ENCODE measurements around the gene FBXW8.

The FBXW8 gene

DNA sequence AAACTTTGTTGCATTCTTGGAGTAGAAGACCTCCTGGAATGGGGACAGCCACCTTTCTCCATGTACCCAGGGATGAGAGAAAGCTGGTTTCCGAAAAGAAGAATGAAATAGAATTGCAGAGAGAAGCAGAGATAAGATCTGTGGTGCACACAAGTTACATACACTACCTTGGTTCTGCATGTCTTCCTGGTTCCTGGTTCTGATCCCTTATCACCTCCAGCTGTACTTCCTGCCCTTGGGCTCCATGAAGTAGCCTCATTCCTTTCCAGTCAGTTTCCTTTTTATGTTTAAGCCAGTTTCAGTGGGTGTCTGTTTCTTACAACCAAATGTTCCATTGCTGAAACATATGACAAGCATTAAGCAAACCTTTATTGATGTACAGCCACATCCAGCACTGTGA is 69.3 kb downstream of the FBXW8 start:
- FAIRE-seq: no peak
- no peak for DNase-seq (ENCODE audit: extremely low spot score, insufficient read length, low read depth)

DNA sequence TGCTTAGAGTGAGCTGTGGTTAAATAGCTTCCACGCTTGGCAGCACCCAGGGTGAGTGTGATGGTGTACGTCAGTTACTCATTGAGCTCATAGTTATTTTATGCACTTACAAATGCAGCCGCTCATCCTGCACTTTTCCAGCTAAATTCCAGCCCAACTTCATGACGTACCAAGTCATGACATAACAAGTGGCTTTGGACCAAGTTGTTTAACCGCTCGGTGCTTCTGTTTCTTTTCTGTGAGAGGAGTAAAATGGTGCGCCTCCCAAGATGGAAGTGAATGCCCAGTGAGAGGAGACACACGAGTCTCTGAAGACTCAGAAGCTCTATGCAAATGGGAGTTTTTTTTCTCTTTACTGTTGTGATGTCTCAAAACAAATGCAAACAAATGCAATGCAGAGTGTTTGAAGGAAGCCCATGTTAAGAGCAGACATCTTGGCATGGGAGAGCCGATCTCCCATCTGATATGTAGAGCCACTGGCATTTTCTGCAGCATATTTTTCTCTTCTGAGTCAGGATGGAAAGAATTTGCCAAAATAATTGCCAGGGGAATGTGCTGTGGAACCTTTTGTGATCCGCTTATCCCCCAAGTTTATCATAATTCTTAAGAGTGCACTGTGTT is 72.2 kb downstream of the FBXW8 start:
- FAIRE-seq: no peak

DNA sequence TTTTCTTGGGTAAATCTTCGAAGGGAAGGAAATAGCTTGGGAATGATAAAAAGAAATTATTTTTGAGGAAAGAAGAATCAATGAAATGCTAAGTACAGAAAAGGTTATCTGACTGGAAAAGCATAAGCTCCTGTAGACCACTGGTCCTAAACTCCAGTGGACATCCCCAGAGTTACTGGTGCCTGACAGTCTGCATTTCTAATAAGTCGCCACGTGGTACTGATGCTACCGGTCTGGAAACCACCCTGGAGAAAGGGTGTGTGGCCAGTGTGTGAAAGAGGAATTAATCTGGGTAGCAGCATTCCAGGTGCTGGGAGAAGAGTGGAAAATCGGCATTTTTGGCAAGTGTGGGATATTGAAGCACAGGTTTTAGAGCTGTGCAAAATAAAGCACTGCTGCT is 73.3 kb downstream of the FBXW8 start:
- FAIRE-seq (no peak), DNase-seq (ENCODE audit: extremely low spot score, insufficient read length, low read depth) (no peak)

More for the DNA sequence above, 72.2 kb downstream of the FBXW8 start:
- DNase-seq (ENCODE audit: extremely low spot score, insufficient read length, low read depth): no peak

DNA sequence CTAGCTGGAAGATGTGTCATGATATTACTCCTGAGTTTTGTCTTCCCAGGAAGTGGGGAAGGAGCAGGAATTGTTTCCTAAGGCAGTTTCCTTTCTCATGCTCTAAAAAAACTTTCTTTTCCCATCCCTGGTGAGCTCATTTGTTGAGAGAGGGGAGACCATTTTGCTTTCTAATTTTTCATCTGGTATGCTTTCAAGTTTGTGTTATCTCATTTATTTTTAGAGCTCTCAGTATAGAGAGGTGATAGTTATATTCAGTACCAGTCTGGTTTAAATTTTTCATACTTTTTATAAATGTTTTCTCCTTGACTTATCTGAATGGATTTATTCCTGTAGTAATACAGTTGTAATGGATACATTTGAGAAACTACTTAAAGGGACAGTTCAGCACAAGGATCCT is 79.6 kb downstream of the FBXW8 start:
- DNase-seq (ENCODE audit: extremely low spot score, insufficient read length, low read depth) (no peak), FAIRE-seq (no peak)

DNA sequence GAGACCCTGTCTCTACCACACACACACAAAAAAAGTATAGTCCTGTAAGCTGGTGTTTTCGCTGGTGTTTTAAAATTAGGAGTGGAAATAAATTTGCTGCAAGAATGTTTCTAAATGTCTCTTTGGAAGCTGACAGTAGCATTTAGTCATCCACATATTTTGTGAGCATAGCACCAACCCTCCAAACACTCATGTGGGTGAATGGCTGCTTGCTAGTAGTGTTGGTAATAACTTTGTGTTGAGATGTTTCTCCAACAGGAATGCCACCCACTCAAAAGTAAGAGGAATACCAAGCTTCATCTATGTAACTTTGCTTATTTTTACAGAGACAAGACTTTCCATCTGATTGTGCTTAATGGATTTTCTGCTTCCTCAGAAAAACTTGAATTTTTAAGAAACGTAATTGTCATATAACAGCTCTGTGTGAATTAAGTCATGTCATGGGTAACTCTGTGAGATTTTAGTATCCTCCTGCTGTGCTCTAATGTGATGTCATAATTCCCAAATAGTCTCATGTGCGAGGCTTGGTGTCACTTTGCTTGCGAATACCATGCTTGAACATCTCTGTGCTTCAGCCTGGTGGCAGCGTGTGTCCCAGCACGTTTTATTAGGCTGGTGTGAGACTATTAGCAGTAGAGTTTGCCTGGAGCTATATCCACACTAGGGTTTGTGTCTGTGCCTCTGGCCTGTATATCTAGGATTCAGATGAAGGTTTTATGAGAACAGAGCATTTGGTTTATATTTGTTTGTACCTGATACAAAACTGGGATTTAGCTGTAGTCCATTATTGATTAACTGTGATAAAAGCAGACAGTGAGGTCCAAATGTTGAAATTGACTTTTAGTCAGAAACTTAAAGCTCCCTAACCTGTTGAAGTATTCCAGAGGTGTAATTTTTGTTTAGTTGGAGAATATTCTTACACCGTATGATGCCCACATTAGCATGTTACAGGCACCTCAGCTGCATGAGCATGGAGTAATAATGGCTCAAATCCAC is 80.5 kb downstream of the FBXW8 start:
- DNase-seq (ENCODE audit: extremely low spot score, insufficient read length, low read depth) (no peak), FAIRE-seq (no peak)

DNA sequence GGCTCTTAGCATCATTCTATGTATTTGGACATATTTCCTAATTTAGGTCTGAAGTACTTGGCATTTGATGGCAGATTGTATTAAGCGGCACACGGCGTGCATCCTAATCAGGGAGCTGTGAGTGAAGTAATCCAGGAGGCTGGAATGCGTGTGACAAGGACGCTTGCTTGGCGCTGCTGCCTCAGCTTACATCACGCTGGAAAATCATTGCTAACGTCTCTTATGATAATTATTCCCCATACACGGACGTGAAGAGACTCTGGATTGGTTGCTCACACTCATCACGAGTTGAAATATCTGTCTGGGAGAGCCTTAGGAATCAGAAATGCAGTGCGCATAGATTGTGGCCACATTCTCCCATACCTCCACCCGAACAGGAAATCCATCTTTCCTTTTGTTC is 85.3 kb downstream of the FBXW8 start:
- no peak for FAIRE-seq
- DNase-seq (ENCODE audit: extremely low spot score, insufficient read length, low read depth): no peak

DNA sequence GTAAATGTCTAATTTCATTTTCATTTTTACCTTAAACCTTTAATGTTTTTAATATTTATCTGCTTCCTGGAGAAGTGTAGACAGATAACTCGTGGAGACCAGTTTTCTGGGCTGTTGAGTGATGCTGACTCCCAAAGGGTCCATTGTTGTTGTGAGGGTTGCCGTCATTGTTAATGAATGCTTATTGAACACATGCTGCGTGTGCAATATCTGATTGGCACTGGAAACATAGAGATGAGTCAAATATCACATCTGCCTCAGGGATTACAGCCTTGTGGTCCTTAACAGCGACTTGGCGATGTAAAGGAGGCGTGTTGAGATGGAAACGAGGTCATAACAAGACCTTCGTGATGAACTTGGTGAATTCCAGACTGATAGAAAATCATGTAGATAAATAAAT is 85.9 kb downstream of the FBXW8 start:
- DNase-seq (ENCODE audit: extremely low spot score, insufficient read length, low read depth): no peak
- no peak for FAIRE-seq

DNA sequence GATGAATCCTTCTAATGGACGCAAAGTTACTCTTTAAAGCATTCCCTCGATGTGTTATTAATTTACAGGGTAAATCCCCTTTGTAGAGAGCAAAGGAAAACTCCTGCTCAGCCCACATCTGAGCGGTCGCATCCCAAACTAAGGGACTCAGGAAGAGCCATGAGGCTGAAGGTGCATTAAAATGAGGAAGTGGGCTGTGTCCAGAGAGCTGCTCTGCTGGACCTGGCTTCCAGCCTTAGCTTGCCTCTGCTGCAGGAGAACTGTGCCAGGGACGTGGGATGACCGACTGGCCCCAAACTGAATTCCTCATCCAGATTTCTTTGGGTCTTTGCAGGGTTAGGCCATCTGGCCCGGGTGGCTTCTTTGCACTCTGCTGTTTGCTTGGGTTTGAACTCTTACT is 88.3 kb downstream of the FBXW8 start:
- no peak for FAIRE-seq
- no peak for DNase-seq (ENCODE audit: extremely low spot score, insufficient read length, low read depth)

DNA sequence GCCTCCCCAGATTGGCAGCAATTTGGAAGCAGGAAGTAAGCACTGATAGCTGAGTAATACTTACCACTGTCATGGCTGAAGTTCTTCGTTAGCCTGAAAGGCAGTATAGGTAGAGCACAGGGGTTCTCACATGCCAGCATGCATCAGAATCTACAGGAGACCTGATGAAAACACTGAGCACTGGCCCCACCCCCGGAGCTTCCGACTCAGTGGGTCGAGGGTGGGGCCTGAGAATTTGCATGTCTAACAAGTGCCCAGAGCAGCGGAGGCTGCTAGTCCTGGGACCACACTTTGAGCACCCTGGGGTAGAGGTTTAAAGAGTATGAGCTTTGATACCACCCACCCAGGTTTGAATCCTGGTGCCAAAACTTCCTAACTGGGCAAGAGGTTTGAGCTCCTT is 89.6 kb downstream of the FBXW8 start:
- FAIRE-seq: no peak
- DNase-seq (ENCODE audit: extremely low spot score, insufficient read length, low read depth): no peak

DNA sequence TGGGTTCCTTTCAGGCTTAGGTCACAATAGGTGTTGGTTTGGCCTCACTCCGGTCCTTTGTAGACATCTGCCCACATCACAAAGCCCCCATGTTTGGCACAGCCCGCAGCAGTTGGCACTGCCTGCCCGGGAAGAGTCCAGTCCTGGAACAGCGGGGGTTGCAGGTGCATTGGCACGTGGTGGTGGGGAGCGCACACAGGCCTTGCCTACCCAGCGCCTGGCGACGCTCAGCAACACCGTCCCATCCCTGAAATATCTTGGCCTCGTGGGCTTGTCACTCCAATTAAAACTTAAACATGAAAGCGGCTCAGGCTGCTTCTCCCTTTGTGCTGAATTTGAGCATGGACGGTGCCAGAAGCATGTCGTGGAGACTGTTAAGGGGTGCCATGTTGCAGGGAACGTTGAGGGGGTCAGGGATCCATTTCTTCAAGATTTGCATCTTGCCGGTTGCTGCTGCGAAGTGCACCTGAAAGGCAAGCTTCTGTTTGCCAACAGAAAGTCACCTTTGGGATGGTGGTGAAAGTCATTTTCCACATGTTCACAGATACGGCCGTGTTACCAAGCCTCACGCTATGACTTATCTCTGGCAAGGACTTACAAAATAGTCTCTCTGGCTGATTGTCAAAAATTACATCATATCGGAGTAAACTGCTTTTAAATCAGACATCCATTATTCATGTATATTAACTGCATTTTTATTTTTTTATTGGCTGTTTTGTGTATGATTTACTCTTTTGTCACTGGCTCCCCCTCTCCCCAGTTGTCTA is 91.5 kb downstream of the FBXW8 start:
- FAIRE-seq (no peak), DNase-seq (ENCODE audit: extremely low spot score, insufficient read length, low read depth) (no peak)

DNA sequence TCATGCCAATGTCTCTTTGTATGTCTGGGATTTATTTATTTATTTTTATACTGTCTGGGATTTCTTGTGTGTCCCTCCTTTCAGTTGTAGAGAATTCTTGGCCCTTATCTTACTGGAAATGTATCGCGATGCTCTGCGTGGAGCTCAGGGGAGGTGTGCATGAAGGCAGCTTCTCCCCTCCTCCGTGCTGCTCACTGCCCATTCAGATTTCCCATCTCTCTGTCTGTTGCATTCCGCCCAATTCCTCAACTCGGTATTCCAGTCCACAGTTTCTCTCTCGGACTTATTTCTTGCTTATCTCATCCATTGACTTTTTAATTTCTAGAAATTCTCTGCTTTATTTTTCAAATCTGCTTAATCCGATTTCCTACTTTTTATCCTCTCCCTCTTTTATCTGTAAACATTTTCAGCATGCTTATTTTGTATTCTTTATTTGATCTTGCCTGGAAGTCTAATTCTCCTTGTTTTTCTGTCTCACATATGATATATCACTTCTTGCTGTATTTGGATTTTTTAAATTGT is 93.2 kb downstream of the FBXW8 start:
- DNase-seq (ENCODE audit: extremely low spot score, insufficient read length, low read depth) (no peak), FAIRE-seq (no peak)

DNA sequence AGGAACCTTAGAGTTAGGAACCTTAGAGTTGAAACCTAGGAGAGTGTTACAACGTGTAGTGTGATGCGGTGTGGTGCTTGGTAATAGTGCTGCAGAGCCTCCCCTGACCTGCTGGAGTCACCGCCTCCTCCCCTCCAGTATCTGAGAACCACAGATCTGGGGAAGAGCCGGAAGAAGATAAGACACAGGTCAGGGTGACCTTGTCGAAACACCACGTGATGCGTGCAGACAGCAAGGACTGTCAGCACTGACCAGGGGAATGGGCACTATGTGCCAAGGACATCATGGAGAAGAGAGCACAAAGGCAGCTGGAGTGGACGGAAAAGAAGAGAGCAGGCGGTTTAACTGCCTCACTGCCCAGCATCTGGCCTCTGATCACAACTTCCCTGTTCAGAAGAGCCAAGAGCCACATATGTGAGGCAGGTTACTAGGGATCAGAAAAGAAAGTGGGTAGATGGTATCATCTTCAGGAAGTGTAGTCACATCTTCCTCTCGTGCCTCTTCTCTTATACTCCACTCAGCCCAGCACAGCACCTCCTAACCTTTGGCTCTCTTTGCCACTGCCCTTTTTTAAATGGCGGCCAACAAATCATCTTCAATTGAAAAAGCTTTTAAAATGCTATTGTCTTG is 94.8 kb downstream of the FBXW8 start:
- DNase-seq (ENCODE audit: extremely low spot score, insufficient read length, low read depth) (no peak), FAIRE-seq (no peak)

DNA sequence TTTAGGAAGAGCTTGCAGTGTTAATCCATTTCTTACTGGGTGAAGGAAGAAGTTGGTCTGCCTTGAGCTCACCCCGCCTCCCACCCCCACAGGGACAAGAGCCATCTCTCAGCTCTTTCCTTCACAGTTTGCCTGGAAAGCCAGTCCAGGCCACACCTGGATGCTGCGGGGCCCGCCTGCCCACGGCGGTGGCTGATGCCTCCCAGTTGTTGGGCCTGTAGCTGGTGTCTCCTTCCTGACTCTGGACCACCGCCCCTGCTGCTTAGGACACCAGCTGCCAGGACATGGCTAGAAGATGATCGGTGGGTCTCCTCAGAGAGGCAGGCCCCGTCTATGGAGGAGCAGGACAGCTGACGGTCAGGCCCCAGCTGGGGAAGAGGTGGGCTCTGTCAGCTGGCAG is 95.6 kb downstream of the FBXW8 start:
- DNase-seq (ENCODE audit: extremely low spot score, insufficient read length, low read depth): no peak
- no peak for FAIRE-seq

DNA sequence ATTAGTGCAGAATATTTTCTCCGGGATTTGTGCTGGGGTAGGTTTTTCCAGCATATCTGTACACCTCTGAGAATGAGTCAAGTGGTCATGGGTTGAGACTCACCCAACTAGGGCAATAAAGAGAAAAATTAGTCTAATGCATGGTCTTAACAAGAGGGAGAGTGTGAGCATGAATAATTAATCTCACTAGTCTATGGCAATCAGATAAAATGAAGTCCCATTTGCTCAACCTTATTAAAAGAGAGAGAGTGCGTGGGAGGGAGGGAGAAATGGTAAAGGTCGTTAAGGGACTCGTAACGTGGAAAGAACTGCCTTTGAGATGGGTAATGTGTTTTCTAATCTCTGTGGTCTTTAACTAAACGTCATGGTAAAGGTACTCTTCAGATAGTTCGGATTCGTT is 96.8 kb downstream of the FBXW8 start:
- FAIRE-seq (no peak), DNase-seq (ENCODE audit: extremely low spot score, insufficient read length, low read depth) (no peak)

DNA sequence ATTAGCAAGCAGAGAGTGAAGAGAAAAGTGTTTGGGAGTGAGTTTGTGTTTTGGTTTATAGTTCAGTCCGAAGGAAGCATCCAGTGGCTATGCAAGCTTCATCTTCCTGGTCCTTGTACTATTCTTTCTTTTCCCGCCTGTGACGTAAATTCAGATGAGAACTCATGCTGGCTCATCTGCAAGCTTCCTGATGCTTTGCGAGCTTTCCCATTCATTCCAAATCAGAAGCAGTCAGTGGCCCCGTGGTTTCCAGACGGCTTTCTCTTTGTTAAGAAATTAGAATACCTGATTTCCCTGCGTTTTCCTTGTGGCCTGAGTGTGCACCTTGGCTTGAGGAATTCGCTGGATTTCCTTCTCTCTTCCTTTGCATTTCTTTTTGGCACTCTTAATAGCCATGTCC is 99.0 kb downstream of the FBXW8 start:
- no peak for DNase-seq (ENCODE audit: extremely low spot score, insufficient read length, low read depth)

DNA sequence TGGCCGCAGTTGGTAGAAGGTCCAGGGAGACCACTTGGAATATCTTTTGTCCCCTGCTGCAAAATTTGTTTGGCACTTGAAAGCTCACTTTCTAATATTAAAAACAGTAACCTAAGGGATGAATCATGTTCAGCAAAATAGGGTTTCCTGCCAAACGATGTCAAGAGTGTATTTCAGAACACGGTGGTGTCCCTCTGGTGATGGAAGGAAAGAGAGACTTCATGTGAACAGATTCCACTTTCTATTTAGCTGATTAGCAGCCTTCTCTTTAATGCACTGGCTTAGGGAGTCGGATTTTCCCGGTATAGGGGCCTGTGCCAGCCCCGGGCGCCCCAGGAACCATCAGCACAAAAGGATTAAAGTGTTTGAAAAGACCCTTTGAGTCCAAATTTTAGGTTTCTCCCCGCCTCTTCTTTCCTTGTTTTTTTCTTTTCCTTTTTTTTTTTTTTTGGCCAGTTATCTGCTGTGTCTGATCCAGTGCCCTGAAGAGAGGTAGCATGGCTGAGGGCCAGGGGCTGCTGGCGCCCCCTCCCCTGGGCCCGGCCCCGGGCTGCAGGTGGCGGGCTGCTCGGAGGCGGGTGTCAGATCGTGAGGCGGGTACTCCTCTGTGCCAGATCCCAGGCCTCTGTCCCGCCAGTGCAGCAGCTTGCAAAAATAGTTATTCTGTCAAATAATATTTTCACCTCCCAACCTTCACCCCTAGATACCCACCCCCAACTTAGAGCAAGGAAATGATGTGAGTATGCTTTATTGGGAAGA is 100.1 kb downstream of the FBXW8 start:
- DNase-seq (ENCODE audit: extremely low spot score, insufficient read length, low read depth) (no peak), FAIRE-seq (no peak)

More for the DNA sequence above, 99.0 kb downstream of the FBXW8 start:
- no peak for FAIRE-seq

DNA sequence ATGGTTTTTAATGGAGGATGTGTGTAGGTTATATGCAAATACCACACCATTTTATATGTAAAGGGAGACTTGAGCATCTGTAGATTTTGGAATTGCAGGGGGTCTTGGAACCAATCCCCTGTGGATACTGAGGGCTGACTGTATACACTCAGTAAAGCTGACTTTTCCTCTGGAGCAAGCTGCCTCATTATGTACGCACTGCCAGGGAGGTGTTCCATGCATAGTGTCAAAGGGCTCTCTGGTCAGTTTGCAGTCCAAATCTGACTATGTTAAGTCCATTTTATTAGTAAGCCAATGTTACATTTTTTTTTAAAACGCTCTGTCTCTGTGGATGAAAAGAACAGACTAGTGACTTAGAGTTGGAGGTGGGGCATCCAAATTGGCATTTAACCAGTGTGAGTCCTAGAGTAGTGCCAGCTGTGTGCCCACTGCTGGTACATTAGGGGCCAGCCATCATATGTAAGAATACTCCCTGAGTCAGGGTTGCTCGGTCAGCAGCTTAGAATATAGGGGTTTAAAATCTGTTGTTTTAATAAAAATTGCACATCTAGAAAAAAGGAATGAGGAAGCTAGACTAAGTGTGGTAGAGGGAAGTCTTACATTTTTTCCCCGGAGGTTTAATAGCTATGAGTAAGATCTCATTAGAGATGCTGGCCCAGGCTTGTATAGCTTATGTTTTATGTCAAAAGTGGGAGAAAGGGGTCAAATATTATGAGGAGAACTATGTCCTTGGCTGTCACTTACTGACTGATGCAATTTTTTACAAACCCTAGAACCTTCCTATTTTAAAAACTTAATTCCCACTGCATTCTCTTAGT is 101.4 kb downstream of the FBXW8 start:
- no peak for DNase-seq (ENCODE audit: extremely low spot score, insufficient read length, low read depth)
- no peak for FAIRE-seq

DNA sequence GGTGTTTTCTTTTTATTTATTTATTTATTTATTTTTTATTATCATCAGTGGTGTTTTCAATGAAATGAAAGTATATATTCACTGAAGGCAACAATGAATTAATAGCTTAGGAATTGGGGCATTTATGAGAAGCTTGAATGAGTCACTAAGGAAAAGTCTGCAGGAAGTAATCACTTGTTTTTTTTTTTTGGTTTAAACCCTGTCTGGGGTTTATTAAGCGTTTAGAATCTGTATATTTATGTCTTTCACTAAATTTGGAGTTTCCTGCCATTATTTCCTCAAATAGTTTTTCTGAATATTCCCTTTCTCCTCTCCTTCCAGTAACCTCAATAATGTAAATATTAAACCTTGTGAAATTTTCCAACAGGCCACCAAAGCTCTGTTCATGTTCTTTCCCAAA is 103.0 kb downstream of the FBXW8 start:
- no peak for DNase-seq (ENCODE audit: extremely low spot score, insufficient read length, low read depth)

More for the DNA sequence above, 103.0 kb downstream of the FBXW8 start:
- FAIRE-seq: no peak
